Testis (tissue), 3 donors: ENCODE data around the gene SAV1. TPM values are rescaled to one million over a fixed set of nuclear protein-coding genes. Genes with fewer than 3 reads are reported as not detected.

ENCODE experiments used
- DNase-seq: peaks from one replicate; pipeline ENCODE4 v3.0.0-alpha.2; 2019
- H3K27ac ChIP-seq, 2 donors: fragments of 200-600 bp; sonication (generic); one replicate each; pipeline ENCODE4 v1.5.1; 2019
- H3K27me3 ChIP-seq: fragments of 200-600 bp; sonication (generic); one replicate; pipeline ENCODE4 v1.5.1; 2019
- H3K36me3 ChIP-seq: fragments of 200-600 bp; sonication (generic); one replicate; pipeline ENCODE4 v1.5.1; 2017; ENCODE audit warnings: low read depth; ENCODE audit errors: missing control alignments
- H3K4me1 ChIP-seq: fragments of 200-600 bp; sonication (generic); one replicate; pipeline ENCODE4 v1.5.1; 2019
- H3K4me3 ChIP-seq, 2 donors: fragments of 200-600 bp; sonication (generic); one replicate each; pipeline ENCODE4 v1.5.1; 2017 to 2019
- H3K9me3 ChIP-seq: fragments of 200-600 bp; sonication (generic); one replicate; pipeline ENCODE4 v1.5.1; 2017
- POLR2A ChIP-seq: fragments of 450-650 bp; IDR thresholded peaks from one replicate; pipeline ENCODE4 v1.6.1; 2017; ENCODE audit warnings: antibody characterized with exemption, mild to moderate bottlenecking, moderate library complexity
- WGBS, 2 donors: methylation state at CpG; one replicate each; pipeline ENCODE4 v1.1.5; 2018; 5-methylcytosine and 5-hydroxymethylcytosine counted together
- intact Hi-C: fragments of 100-400 bp; cut with DNase I; formaldehyde crosslinking; loops from one replicate; pipeline ENCODE4 v1.15.1; 2023; ENCODE audit warnings: low total_unique reads
- polyA plus RNA-seq: library from polyadenylated mRNA; stranded (reverse); fragments of 350-450 nt; fragmentation: Illumina TruSeq; extraction: RNeasy Lipid Tissue Mini Kit (QIAGEN cat#74804); gene quantifications from one replicate; pipeline ENCODE4 v1.2.3, GENCODE V29; 2014; ENCODE audit warnings: low read depth, low replicate concordance; ENCODE audit not compliant: insufficient read depth
- total RNA-seq, 2 donors: library from RNA; depleted of rRNA; stranded (reverse); fragments of >200 nt; gene quantifications; one replicate each; pipeline ENCODE4 v1.2.3, GENCODE V29; 2016
- TF ChIP-seq, protein P1 (sequence below), 3 experiments: fragments of 450-650 bp in 2 of 3; fragments of 200-600 bp in 1 of 3; sonication (generic) in 1 of 3; IDR thresholded peaks; one replicate each; pipeline ENCODE4 v1.5.1; 2016 to 2019; ENCODE audit warnings: antibody characterized with exemption in 3 of 3, mild to moderate bottlenecking in 2 of 3, moderate library complexity in 1 of 3

The SAV1 gene
- total and polyA plus RNA-seq, 3 donors from 2014 or later: 40.4 to 53.5 (median 40.9) TPM

DNA sequence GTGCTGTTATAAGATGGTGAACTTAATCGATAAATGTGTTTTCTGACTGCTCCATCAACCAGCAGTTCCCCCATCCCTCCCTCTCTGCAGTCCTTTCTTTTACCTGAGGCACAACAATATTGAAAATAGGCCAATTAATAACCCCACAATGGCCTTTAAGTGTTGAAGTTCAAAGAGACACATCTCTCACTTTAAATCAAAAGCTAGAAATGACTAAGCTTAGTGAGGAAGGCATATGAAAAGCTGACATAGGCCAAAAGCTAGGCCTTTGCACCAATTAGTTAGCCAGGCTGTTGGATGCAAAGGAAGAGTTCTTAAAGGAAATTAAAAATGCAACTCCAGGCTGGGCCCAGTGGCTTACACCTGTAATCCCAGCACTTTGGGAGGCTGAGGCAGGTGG, 43.7 kb downstream of the SAV1 start:
- no peak overlapping the region for H3K27ac ChIP-seq
- no peak for DNase-seq
- no peaks in the 10 kb centered on the region for H3K9me3 ChIP-seq
- no peak overlapping the region for H3K4me3 ChIP-seq
- intact Hi-C loops: no loop called here
- TF ChIP-seq, protein P1, sequence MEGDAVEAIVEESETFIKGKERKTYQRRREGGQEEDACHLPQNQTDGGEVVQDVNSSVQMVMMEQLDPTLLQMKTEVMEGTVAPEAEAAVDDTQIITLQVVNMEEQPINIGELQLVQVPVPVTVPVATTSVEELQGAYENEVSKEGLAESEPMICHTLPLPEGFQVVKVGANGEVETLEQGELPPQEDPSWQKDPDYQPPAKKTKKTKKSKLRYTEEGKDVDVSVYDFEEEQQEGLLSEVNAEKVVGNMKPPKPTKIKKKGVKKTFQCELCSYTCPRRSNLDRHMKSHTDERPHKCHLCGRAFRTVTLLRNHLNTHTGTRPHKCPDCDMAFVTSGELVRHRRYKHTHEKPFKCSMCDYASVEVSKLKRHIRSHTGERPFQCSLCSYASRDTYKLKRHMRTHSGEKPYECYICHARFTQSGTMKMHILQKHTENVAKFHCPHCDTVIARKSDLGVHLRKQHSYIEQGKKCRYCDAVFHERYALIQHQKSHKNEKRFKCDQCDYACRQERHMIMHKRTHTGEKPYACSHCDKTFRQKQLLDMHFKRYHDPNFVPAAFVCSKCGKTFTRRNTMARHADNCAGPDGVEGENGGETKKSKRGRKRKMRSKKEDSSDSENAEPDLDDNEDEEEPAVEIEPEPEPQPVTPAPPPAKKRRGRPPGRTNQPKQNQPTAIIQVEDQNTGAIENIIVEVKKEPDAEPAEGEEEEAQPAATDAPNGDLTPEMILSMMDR (IDR thresholded peaks at IDR 0.05): no peak
- no peak for TF ChIP-seq POLR2A
- no peaks in the 10 kb centered on the region for H3K36me3 ChIP-seq
- H3K27me3 ChIP-seq: no peaks in the 10 kb centered on the region
- no peaks in the 10 kb centered on the region for H3K4me1 ChIP-seq
- WGBS, 2 donors: 93 to 96% methylated on average over 1 of the region's 1 CpG

DNA sequence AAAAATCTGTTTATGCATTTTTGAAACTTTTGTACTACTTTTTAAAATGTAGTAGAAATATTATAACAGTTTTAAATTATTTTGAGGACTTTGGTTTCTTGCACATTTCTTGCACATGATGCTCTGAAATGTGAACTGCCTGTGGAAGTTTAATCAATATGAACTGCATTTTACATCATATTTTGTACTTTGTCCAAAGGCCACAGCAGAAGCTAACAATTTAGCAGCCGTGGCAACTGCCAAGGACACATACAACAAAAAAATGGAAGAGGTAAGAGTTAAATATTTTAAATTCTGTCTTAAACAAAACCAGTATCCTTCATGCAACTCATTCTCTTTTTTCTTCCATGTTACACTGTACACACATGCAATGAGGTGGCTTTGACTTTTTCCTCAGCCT, 45.1 kb downstream of the SAV1 start:
- no peaks in the 10 kb centered on the region for H3K9me3 ChIP-seq
- no peaks in the 10 kb centered on the region for H3K36me3 ChIP-seq
- intact Hi-C loops: no loop called here
- no peaks in the 10 kb centered on the region for H3K27me3 ChIP-seq
- WGBS, 2 donors: 56 to 63% methylated on average over 1 of the region's 1 CpG
- DNase-seq: no peak
- no peaks in the 10 kb centered on the region for H3K4me1 ChIP-seq
- TF ChIP-seq POLR2A: no peak
- TF ChIP-seq, protein P1 (IDR thresholded peaks at IDR 0.05): no peak
- H3K4me3 ChIP-seq: no peak overlapping the region
- no peak overlapping the region for H3K27ac ChIP-seq

DNA sequence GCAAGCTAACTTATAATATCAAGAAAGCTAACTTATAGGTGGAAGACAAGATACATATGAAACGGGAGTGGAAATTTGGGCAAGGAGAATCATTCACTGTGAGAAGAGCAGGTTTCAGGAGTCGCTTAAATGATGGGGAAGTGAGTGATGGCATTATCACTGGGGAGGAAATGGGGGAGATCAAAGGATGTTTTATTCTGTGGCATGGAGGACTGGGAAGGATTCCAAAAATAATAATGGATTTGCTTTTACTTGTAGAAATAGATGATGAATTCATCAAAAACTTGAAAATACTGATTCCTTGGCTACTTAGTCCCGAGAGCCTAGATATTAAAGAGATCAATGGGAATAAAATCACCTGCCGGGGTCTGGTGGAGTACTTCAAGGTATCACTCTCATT, 47.8 kb downstream of the SAV1 start:
- DNase-seq: no peak
- Histone ChIP-seq H3K4me3 (no peak overlapping the region), H3K9me3 (no peaks in the 10 kb centered on the region), H3K27me3 (no peaks in the 10 kb centered on the region), H3K36me3 (no peaks in the 10 kb centered on the region), H3K27ac (no peak overlapping the region), H3K4me1 (no peaks in the 10 kb centered on the region)
- TF ChIP-seq, protein P1 (IDR thresholded peaks at IDR 0.05): no peak
- TF ChIP-seq POLR2A: no peak
- 72 to 83% methylated on average over 4 of the region's 4 CpGs for WGBS, 2 donors
- intact Hi-C loops: no loop called here

DNA sequence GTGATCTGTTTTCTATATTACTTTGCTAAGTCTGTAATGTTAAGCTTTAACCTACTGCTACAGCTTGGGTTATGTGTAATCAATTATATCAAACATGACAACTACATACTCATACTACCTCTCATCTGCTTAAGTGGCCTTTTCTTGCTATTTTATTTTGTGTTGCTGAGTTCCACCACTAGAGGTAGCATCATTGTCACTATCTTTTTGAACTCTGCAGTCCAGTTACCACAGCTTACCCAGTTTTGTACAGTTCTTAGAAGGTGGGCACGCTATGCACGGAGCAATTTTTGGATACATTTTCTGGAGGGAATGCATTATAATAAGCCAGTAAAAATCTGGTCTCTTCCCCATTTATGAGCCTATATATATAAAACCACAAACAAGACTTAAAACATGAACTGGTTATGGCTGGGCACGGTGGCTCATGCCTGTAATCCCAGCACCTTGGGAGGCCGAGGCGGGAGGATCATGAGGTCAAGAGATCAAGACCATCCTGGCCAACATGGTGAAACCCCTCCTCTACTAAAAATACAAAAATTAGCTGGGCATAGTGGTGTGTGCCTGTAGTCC, 48.5 kb downstream of the SAV1 start:
- intact Hi-C loops: loop anchor here (5.0 kb wide), 1 partner anchor 153 kb away; no protein-coding TSS in a partner anchor
- no peaks in the 10 kb centered on the region for H3K27me3 ChIP-seq
- H3K4me1 ChIP-seq: no peaks in the 10 kb centered on the region
- H3K9me3 ChIP-seq: no peaks in the 10 kb centered on the region
- H3K36me3 ChIP-seq: no peaks in the 10 kb centered on the region
- no peak for DNase-seq
- WGBS, 2 donors: 74 to 78% methylated on average over 5 of the region's 5 CpGs
- no peak overlapping the region for H3K27ac ChIP-seq
- no peak for TF ChIP-seq POLR2A
- TF ChIP-seq, protein P1 (IDR thresholded peaks at IDR 0.05): peak; percentile 34 to 61 (median 55)
- no peak overlapping the region for H3K4me3 ChIP-seq

DNA sequence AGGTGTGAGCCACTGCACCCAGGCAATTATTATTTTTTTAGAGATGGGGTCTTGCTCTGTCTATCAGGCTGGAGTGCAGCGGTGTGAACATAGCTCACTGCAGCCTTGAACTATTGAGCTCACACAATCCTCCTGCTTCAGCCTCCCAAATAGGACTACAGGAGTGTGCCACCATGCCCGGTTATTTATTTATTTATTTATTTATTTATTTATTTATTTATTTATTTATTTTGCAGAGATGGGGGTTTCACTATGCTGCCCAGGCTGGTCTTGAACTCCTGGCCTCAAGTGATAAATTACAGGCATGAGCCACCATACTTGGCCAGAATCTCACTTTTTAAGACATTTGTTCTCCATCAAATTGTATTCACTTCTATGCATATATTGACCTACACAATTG, 51.8 kb downstream of the SAV1 start:
- DNase-seq: no peak
- Histone ChIP-seq H3K27me3 (no peaks in the 10 kb centered on the region), H3K27ac (no peak overlapping the region), H3K4me3 (no peak overlapping the region), H3K9me3 (no peaks in the 10 kb centered on the region), H3K36me3 (no peaks in the 10 kb centered on the region), H3K4me1 (no peaks in the 10 kb centered on the region)
- TF ChIP-seq, protein P1 (IDR thresholded peaks at IDR 0.05): no peak
- no peak for TF ChIP-seq POLR2A
- WGBS, 2 donors: 91 to 96% methylated on average over 2 of the region's 2 CpGs
- intact Hi-C loops: loop anchor here (5.0 kb wide), 1 partner anchor 156 kb away; no protein-coding TSS in a partner anchor
